Sigmoid colon (tissue), 4 donors: ENCODE measurements around the gene NACC1.

Source experiments
- CTCF ChIP-seq, 4 experiments: fragments of 450-650 bp in 3 of 4; fragments of 200-600 bp in 1 of 4; IDR thresholded peaks; one replicate each; pipeline ENCODE4 v1.5.1; 2016 to 2019; ENCODE audit warnings: antibody characterized with exemption in 4 of 4, mild to moderate bottlenecking in 3 of 4, moderate library complexity in 2 of 4
- EP300 ChIP-seq, 4 donors: sonication (generic); formaldehyde crosslinking; IDR thresholded peaks; one replicate each; pipeline ENCODE4 v1.6.1; 2017; ENCODE audit warnings: antibody characterized with exemption in 4 of 4

- no peak for TF ChIP-seq CTCF (IDR thresholded peaks at IDR 0.05)
- no peak for TF ChIP-seq EP300 (IDR thresholded peaks at IDR 0.05)
These were observed 35.6 kb downstream of the NACC1 start for GRCh38 chr19:13153569-13154240.
